ENCODE data around the gene LIG3. TPM values are rescaled to one million over a fixed set of nuclear protein-coding genes. Genes with fewer than 3 reads are reported as not detected.
"Not testable (repeated sequence)": the region's sequence is repeated elsewhere in the genome, so short reads cannot be mapped to it uniquely, and the experiment has no call there.

LIG3 gene
- total RNA-seq (2014; rRNA removed; shearing (Covaris generic)), result 38.0 and 46.5 TPM in 2 replicates
- 46.8 and 50.2 TPM in 2 replicates for polyA plus RNA-seq (2015; cell fraction: cytosol; rRNA removed)
- polyA plus RNA-seq (2015; cell fraction: nucleus; rRNA removed), result 109 and 143 TPM in 2 replicates

GRCh38 chr17:34980353-34980680 lies at the start of gene LIG3:
TSS of gene LIG3 (plus strand) at chr17:34980512. CDS start at chr17:34983006, 2,494 bp downstream.
- peak; percentile 94 for DNase-seq (ENCODE audit: low read depth, low spot score)
- in situ Hi-C loops (cut with HindIII; ENCODE audit: low pct_unique_long_range_greater_than_20kb, low sequenced_read_pairs), result no loop called here

- in situ Hi-C loops (cut with HindIII; ENCODE audit: low pct_unique_long_range_greater_than_20kb, low sequenced_read_pairs); DNase-seq (ENCODE audit: low read depth, low spot score): not testable (repeated sequence)
Observed at GRCh38 chr17:34950780-34951179, 29.5 kb upstream of the LIG3 start.

DNA sequence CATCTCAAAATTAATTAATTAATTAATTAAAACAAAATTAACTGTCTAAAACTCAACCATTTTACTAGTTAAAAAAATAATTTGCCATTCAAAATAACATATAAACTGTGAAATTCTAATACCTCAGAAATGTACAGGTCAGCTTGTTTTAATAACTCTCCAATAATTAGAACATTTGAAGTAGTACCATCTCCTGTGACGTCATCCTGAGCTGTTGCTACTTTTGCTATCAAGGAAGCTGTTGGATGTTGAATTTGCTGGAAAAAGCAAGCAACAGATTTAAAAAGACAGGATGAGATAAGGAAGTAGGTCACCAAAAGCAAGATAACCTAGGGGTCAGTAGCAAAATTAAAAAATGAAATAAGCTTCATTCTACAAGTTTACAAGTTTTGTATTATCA lies 21.9 kb upstream of the LIG3 start:
- DNase-seq (ENCODE audit: low read depth, low spot score), result no peak
- in situ Hi-C loops (cut with HindIII; ENCODE audit: low pct_unique_long_range_greater_than_20kb, low sequenced_read_pairs), result no loop called here

GRCh38 chr17:34961093-34961911 lies 19.0 kb upstream of the LIG3 start, which contains the start of the genes CCT6B and ZNF830:
TSS of gene CCT6B (minus strand) at chr17:34961460. CDS start at chr17:34961393, 67 bp downstream.
TSS of gene ZNF830 (plus strand) at chr17:34961540. CDS start at chr17:34961567, 27 bp downstream.
- peak; percentile 95 for DNase-seq (ENCODE audit: low read depth, low spot score)
- in situ Hi-C loops (cut with HindIII; ENCODE audit: low pct_unique_long_range_greater_than_20kb, low sequenced_read_pairs), result no loop called here

DNA sequence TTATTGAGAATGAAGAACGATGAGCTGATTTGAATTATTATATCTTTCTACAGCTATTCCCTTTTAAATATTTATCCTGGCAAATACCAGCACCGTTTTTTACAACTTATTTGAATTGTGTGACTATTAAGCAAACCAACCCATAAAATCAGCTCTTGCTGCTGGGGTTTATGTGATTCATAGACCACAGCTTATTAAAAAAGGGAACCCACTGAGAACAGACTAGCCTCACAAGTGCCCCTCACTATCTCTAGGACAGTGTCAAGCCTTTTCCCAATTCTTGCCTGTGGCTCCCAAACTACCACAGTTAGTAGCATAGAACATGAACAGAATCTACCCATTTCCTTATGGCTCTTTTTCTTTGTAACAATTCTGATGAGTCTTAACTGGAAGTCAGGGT lies 6.1 kb upstream of the LIG3 start:
- DNase-seq (ENCODE audit: low read depth, low spot score), result no peak
- in situ Hi-C loops (cut with HindIII; ENCODE audit: low pct_unique_long_range_greater_than_20kb, low sequenced_read_pairs), result no loop called here

GRCh38 chr17:34974794-34975785 lies 5.2 kb upstream of the LIG3 start:
- no peak for DNase-seq (ENCODE audit: low read depth, low spot score)
- in situ Hi-C loops (cut with HindIII; ENCODE audit: low pct_unique_long_range_greater_than_20kb, low sequenced_read_pairs), result no loop called here

GRCh38 chr17:34979153-34979552 lies 1.2 kb upstream of the LIG3 start:
- DNase-seq (ENCODE audit: low read depth, low spot score), result no peak
- in situ Hi-C loops (cut with HindIII; ENCODE audit: low pct_unique_long_range_greater_than_20kb, low sequenced_read_pairs), result no loop called here

DNA sequence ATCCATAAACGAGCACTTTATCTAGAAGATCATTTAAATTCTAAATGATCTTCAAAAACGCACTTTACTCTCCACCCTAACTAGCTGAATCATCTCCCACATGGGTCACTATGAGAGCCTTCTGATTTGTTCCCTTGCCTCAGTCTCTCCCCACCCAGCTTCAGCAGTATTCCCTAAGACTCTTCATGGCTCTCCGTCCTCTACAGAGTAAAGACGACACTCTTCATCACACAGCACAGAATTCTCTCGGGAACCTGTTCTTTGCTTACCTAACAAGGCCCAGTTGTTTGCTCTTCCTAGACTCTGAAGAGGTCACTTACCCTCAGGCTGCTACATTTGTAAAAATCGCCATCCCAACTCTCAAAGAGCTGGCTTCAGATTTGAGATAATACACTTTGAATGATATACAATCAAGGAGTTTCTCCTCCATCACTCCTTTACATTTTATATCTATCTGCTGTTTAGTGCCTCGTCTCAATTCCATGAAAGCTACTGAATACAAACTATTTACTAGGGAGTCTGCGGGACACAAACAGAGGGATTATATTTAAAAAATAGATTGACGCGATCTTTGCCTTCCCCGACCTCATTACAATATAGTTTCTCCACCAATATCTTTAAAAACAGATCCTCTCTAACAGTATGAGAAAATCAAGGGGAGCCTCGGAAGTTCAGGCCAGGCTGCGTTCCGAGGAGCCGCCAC lies 511 bp upstream of the LIG3 start:
- in situ Hi-C loops (cut with HindIII; ENCODE audit: low pct_unique_long_range_greater_than_20kb, low sequenced_read_pairs), result no loop called here
- peak; percentile 23 for DNase-seq (ENCODE audit: low read depth, low spot score)

DNA sequence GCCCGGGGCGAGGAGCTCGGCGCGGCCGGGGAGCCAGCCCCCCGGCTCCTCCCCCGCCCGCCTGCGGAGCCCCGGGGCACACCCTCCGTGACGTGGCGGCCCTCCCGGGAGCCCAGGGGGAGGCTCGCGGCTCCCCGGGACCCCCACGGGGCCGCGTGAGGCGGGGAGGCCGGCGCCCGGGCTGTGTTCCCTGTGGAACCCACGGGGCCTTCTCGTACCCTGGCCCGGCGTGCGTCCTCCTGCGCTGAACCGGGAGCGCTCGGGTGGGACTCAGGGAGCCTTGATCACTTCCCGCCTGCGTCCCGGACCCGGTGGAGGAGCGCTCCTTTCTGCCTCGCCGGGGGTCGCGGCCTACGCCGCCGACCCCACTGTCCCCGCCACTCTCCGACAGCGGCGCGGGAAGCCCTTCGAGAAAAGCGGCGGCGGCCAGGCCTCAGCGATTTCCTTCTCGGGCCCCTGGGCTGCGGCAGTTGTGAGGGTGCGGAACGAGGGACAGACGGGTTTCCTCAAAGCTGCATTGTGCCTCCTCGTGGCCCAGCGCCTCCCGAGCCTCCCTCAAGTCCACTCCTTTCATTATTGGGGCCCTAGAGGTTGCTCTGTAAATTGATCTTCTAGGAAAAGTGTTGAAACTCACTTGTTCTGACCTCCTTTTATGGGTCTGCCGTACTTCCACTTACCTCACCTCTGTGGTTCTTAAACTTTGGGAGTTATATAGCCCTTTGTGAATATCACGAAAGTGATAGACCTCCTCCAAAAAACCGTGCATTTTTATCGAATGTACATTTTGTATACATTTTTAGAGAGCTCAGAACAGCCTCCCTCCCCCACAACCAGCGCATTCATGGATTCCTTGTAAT lies 597 bp downstream of the LIG3 start:
- peak; percentile 74 for DNase-seq (ENCODE audit: low read depth, low spot score)
- in situ Hi-C loops (cut with HindIII; ENCODE audit: low pct_unique_long_range_greater_than_20kb, low sequenced_read_pairs), result no loop called here

- DNase-seq (ENCODE audit: low read depth, low spot score), result no peak
- in situ Hi-C loops (cut with HindIII; ENCODE audit: low pct_unique_long_range_greater_than_20kb, low sequenced_read_pairs), result no loop called here
Observed at GRCh38 chr17:34981538-34982241, 1.4 kb downstream of the LIG3 start.

DNA sequence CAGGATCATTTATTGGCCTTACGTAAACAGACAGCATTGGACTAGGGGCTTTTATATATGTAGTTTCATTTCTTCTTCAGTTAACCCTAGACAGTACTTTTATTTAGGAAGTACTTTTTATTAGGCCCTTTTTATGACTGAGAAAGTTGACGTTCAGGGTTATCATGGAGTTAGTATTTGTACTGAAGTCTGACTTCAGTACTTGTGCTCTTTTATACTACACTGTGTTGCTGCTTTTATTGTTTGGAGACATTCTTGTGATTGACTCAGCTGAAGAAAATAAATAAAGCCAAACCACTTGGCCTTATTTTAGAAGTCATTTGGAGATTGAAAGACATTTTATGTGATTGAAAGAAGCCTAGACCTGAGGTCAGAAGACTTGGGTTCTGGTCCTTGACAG lies 6.9 kb downstream of the LIG3 start:
- in situ Hi-C loops (cut with HindIII; ENCODE audit: low pct_unique_long_range_greater_than_20kb, low sequenced_read_pairs), result no loop called here
- no peak for DNase-seq (ENCODE audit: low read depth, low spot score)

DNA sequence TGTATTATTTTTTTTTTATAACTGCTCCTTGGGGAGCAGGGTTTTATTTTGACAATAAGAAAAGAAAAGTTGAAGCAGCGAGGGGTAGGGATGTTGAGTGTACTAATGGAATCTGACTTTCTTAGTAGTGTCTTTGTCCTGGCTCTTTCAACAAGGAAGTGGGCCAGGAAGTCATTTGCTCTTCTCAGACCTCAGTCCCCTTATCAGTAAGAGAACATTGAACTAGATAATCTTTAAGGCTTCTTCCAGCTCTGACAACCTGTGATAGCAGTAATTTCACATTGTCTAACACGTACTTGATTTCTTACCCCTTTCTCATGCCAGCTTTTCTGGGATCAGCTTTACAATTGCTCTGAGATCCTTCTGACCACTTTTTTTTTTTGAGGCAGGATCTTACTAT lies 8.3 kb downstream of the LIG3 start:
- in situ Hi-C loops (cut with HindIII; ENCODE audit: low pct_unique_long_range_greater_than_20kb, low sequenced_read_pairs), result no loop called here
- no peak for DNase-seq (ENCODE audit: low read depth, low spot score)

- DNase-seq (ENCODE audit: low read depth, low spot score), result no peak
- in situ Hi-C loops (cut with HindIII; ENCODE audit: low pct_unique_long_range_greater_than_20kb, low sequenced_read_pairs), result no loop called here
Observed at GRCh38 chr17:34989473-34989872, 9.2 kb downstream of the LIG3 start.

DNA sequence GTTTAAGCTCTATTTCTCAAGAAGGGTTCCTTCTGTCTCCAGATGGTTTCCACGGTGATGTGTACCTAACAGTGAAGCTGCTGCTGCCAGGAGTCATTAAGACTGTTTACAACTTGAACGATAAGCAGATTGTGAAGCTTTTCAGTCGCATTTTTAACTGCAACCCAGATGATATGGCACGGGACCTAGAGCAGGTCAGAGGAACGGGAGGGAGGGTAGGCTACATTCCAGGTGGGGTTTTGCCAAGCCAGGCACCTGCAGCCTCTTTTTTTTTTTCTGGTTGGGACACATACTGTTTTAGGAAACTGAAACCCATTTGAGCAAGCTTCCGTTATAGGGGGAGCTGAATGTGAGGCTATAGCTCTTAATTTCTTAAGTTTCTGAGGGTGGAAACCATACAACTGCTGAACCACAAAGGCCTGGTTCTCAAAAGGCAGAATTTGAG lies 10.6 kb downstream of the LIG3 start:
- in situ Hi-C loops (cut with HindIII; ENCODE audit: low pct_unique_long_range_greater_than_20kb, low sequenced_read_pairs), result no loop called here
- no peak for DNase-seq (ENCODE audit: low read depth, low spot score)

DNA sequence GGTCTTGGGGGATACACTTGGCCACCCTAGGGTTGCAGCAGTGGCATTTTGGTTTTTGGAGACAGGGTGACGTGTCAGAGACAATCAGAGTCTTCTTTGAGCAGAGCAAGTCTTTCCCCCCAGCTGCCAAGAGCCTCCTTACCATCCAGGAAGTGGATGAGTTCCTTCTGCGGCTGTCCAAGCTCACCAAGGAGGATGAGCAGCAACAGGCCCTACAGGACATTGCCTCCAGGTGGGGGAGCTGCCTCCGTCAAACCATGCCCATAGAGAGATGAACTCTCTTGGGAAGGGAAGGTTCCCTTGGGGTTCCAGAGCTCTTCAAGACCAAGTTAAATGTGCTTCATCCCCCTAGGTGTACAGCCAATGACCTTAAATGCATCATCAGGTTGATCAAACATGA lies 11.3 kb downstream of the LIG3 start:
- in situ Hi-C loops (cut with HindIII; ENCODE audit: low pct_unique_long_range_greater_than_20kb, low sequenced_read_pairs), result no loop called here

GRCh38 chr17:34993031-34993430 lies 12.7 kb downstream of the LIG3 start:
- no peak for DNase-seq (ENCODE audit: low read depth, low spot score)
- in situ Hi-C loops (cut with HindIII; ENCODE audit: low pct_unique_long_range_greater_than_20kb, low sequenced_read_pairs), result no loop called here

More for the DNA sequence above, 11.3 kb downstream of the LIG3 start:
- DNase-seq (ENCODE audit: low read depth, low spot score), result no peak

Data from SK-MEL-5 (cell line).